Measurements from ENCODE around the gene FLACC1.
A peak's percentile ranks its signal among the peaks of the same experiment; 100 is the strongest.

FLACC1 gene

GRCh38 chr2:201273330-201273983, 83.7 kb downstream of the FLACC1 start:
- no peak for DNase-seq

- DNase-seq, result no peak
These were observed 85.2 kb downstream of the FLACC1 start for GRCh38 chr2:201271917-201272316.

GRCh38 chr2:201270293-201271001, 86.7 kb downstream of the FLACC1 start:
- DNase-seq, result no peak

- no peak for DNase-seq
These were observed 87.4 kb downstream of the FLACC1 start for GRCh38 chr2:201269764-201270163.

GRCh38 chr2:201267278-201268030, 89.7 kb downstream of the FLACC1 start:
- no peak for DNase-seq

- no peak for DNase-seq
These were observed 90.5 kb downstream of the FLACC1 start for GRCh38 chr2:201266629-201267028.

- DNase-seq, result no peak
These were observed 92.5 kb downstream of the FLACC1 start for GRCh38 chr2:201264472-201265173.

GRCh38 chr2:201263779-201264178, 93.4 kb downstream of the FLACC1 start:
- no peak for DNase-seq

GRCh38 chr2:201262718-201263117, 94.4 kb downstream of the FLACC1 start:
- no peak for DNase-seq

- DNase-seq, result no peak
These were observed 95.2 kb downstream of the FLACC1 start for GRCh38 chr2:201261906-201262305.

- peak; percentile 26 for DNase-seq
These were observed 95.7 kb downstream of the FLACC1 start for GRCh38 chr2:201261471-201261870.

GRCh38 chr2:201260302-201260800, 96.8 kb downstream of the FLACC1 start, which contains the start of gene CASP8:
Gene CASP8, plus strand, starts transcription at chr2:201260536. Its CDS starts 5,951 bp downstream, at chr2:201266487.
- DNase-seq, result no peak

GRCh38 chr2:201258666-201259615, 98.2 kb downstream of the FLACC1 start:
- no peak for DNase-seq

- peak; percentile 15 for DNase-seq
These were observed 99.0 kb downstream of the FLACC1 start for GRCh38 chr2:201257956-201258665.

GRCh38 chr2:201257381-201257955, 99.7 kb downstream of the FLACC1 start:
- DNase-seq, result no peak

- DNase-seq, result no peak
These were observed 101.1 kb downstream of the FLACC1 start for GRCh38 chr2:201256082-201256481.

- DNase-seq, result no peak
These were observed 101.6 kb downstream of the FLACC1 start for GRCh38 chr2:201255408-201256033.

- DNase-seq, result no peak
These were observed 102.9 kb downstream of the FLACC1 start for GRCh38 chr2:201254081-201254730.

GRCh38 chr2:201250741-201251140, 106.4 kb downstream of the FLACC1 start:
- no peak for DNase-seq

All from activated gamma-delta T cell (primary cell).